Measurements from ENCODE around the gene TLL2. TPM values are rescaled to one million over a fixed set of nuclear protein-coding genes. Genes with fewer than 3 reads are reported as not detected.

The TLL2 gene
- total RNA-seq, 1 donor from 2014 or later, result not detected

GRCh38 chr10:96524741-96525140 is 11.0 kb upstream of the TLL2 start:
- no peaks in the 10 kb centered on the region for H3K4me1 Mint-ChIP-seq
- peaks cover 56% of the 10 kb centered on the region for H3K36me3 Mint-ChIP-seq (ENCODE audit: low read depth)
- H3K9me3 Mint-ChIP-seq, result no peaks in the 10 kb centered on the region
- no peak overlapping the region for H3K27ac Mint-ChIP-seq
- intact Hi-C loops (cut with micrococcal nuclease), result no loop called here
- DNase-seq, result no peak
- H3K27me3 Mint-ChIP-seq, result no peaks in the 10 kb centered on the region
- H3K4me3 Mint-ChIP-seq, result no peak overlapping the region

- Mint-ChIP-seq H3K27ac (no peak overlapping the region), H3K4me3 (no peak overlapping the region), H3K27me3 (peaks cover 34% of the 10 kb centered on the region), H3K4me1 (peaks cover 11% of the 10 kb centered on the region), H3K9me3 (no peaks in the 10 kb centered on the region), H3K36me3 (ENCODE audit: low read depth) (peaks cover 26% of the 10 kb centered on the region)
- no peak for DNase-seq
- intact Hi-C loops (cut with micrococcal nuclease), result no loop called here
These were observed 3.6 kb upstream of the TLL2 start for GRCh38 chr10:96517284-96517683.

DNA sequence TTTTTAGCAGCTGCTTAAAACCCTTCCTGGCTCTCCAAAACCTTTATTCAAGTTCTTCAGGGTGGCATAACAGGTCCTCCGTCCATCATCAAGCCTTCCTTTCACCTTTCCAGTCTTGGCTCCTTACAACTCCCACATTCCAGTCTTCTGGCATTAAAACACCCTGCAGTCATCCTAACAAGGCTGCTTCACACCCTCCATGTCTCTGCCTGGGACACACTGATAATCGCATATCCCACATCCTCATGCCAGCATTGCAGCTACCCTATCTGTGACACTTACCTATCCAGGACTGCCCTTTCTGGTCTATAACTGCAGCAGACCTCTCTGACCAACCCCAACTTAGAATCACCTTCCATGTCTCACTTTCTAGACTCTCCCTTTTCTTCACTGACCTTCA is 2.6 kb upstream of the TLL2 start:
- DNase-seq, result no peak
- H3K4me3 Mint-ChIP-seq, result no peak overlapping the region
- peaks cover 13% of the 10 kb centered on the region for H3K4me1 Mint-ChIP-seq
- peaks cover 43% of the 10 kb centered on the region for H3K27me3 Mint-ChIP-seq
- H3K9me3 Mint-ChIP-seq, result no peaks in the 10 kb centered on the region
- intact Hi-C loops (cut with micrococcal nuclease), result no loop called here
- H3K36me3 Mint-ChIP-seq (ENCODE audit: low read depth), result peaks cover 18% of the 10 kb centered on the region
- no peak overlapping the region for H3K27ac Mint-ChIP-seq

DNA sequence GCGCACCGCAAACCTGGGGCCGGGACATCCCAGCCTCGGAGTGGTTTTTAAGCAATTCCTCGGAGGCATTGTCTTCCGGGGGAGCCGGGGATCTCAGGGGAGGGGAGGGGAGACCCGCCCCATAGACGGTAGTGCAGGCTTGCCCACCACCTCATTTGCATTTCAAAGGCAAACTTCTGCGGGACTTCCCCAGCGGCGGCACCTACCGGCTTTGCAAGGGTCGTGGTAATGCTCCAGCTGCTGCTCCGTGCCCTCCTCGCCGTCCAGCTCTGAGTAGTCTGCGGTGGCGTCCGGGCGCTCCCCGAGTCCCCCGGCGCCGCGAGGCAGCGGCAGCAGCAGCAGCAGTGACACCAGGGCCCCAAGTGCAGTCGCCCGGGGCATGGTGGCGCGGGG is 425 bp downstream of the TLL2 start:
- peaks cover 5% of the 10 kb centered on the region for H3K36me3 Mint-ChIP-seq (ENCODE audit: low read depth)
- DNase-seq, result peak; percentile 82
- H3K9me3 Mint-ChIP-seq, result no peaks in the 10 kb centered on the region
- H3K27ac Mint-ChIP-seq, result no peak overlapping the region
- peaks cover 66% of the 10 kb centered on the region for H3K27me3 Mint-ChIP-seq
- intact Hi-C loops (cut with micrococcal nuclease), result loop anchor here (5.0 kb wide), 3 partner anchors 74 to 319 kb away; partner anchors contain the start of genes LCOR and TM9SF3
- peak overlapping the region; percentile 76 for H3K4me3 Mint-ChIP-seq
- H3K4me1 Mint-ChIP-seq, result peaks cover 13% of the 10 kb centered on the region

- Mint-ChIP-seq H3K36me3 (ENCODE audit: low read depth) (peaks cover 5% of the 10 kb centered on the region), H3K4me3 (peak overlapping the region; percentile 76), H3K4me1 (peaks cover 13% of the 10 kb centered on the region), H3K9me3 (no peaks in the 10 kb centered on the region), H3K27me3 (peaks cover 67% of the 10 kb centered on the region), H3K27ac (no peak overlapping the region)
- peak; percentile 66 for DNase-seq
- intact Hi-C loops (cut with micrococcal nuclease), result loop anchor here (5.0 kb wide), 3 partner anchors 75 to 320 kb away; partner anchors contain the start of genes LCOR and TM9SF3
These were observed 1.0 kb downstream of the TLL2 start for GRCh38 chr10:96512524-96513304.

- peaks cover 67% of the 10 kb centered on the region for H3K27me3 Mint-ChIP-seq
- DNase-seq, result peak; percentile 74
- no peak overlapping the region for H3K27ac Mint-ChIP-seq
- H3K9me3 Mint-ChIP-seq, result no peaks in the 10 kb centered on the region
- intact Hi-C loops (cut with micrococcal nuclease), result loop anchor here (1.0 to 5.0 kb wide), 4 partner anchors 76 to 321 kb away; partner anchors contain the start of genes LCOR and TM9SF3
- peaks cover 11% of the 10 kb centered on the region for H3K4me1 Mint-ChIP-seq
- peaks cover 2% of the 10 kb centered on the region for H3K36me3 Mint-ChIP-seq (ENCODE audit: low read depth)
- peak overlapping the region; percentile 76 for H3K4me3 Mint-ChIP-seq
These were observed 2.4 kb downstream of the TLL2 start for GRCh38 chr10:96511044-96511945.

GRCh38 chr10:96509017-96509641 is 4.6 kb downstream of the TLL2 start:
- intact Hi-C loops (cut with micrococcal nuclease), result no loop called here
- DNase-seq, result no peak
- H3K27me3 Mint-ChIP-seq, result peaks cover 46% of the 10 kb centered on the region
- H3K27ac Mint-ChIP-seq, result no peak overlapping the region
- H3K9me3 Mint-ChIP-seq, result no peaks in the 10 kb centered on the region
- H3K4me3 Mint-ChIP-seq, result no peak overlapping the region
- H3K4me1 Mint-ChIP-seq, result peaks cover 6% of the 10 kb centered on the region
- H3K36me3 Mint-ChIP-seq (ENCODE audit: low read depth), result no peaks in the 10 kb centered on the region

- no peaks in the 10 kb centered on the region for H3K9me3 Mint-ChIP-seq
- no peak overlapping the region for H3K4me3 Mint-ChIP-seq
- H3K4me1 Mint-ChIP-seq, result peaks cover 1% of the 10 kb centered on the region
- H3K27me3 Mint-ChIP-seq, result peaks cover 36% of the 10 kb centered on the region
- intact Hi-C loops (cut with micrococcal nuclease), result no loop called here
- no peaks in the 10 kb centered on the region for H3K36me3 Mint-ChIP-seq (ENCODE audit: low read depth)
- H3K27ac Mint-ChIP-seq, result no peak overlapping the region
- no peak for DNase-seq
These were observed 6.7 kb downstream of the TLL2 start for GRCh38 chr10:96507044-96507443.

DNA sequence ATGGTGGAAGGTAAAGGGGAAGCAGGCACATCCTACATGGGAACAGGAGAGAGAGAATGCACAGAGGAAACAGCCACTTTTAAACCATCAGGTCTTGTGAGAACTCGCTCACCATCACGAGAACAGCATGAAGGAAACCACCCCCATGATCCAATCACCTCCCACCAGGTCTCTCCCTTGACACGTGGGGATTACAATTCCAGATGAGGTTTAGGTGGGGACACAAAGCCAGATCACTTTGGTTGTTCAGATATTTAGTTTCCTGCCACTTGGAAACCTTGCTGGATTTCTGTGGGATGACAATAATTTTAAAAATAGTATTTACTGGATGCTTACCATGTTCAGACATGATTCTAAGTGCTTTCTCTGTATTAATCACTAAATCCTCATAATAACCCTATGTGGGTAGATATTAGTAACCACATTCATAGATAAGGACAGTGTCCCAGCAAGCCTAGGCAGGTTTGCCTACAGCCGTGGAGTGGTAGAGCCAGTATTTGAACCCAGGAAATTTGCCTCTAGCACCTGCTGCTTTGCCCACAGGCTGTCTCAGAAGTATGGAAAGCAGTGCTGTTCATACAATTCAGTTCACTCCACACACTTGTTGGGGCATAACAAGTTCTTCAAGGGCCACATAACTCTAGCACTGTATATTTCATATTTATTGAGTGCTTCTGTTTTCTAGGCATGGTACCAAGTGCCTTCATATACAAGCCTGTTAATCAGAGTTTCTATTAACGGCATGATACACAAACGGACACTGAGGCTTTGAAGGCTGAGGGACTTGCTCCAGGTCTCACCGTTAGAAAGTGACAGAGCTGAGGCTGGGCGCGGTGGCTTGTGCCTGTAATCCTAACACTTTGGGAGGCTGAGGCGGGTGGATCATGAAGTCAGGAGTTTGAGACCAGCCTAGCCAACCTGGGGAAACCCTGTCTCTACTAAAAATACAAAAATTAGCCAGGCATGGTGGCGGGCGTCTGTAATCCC is 8.3 kb downstream of the TLL2 start:
- DNase-seq, result no peak
- H3K27me3 Mint-ChIP-seq, result peaks cover 24% of the 10 kb centered on the region
- no peak overlapping the region for H3K27ac Mint-ChIP-seq
- H3K4me1 Mint-ChIP-seq, result no peaks in the 10 kb centered on the region
- H3K4me3 Mint-ChIP-seq, result no peak overlapping the region
- no peaks in the 10 kb centered on the region for H3K36me3 Mint-ChIP-seq (ENCODE audit: low read depth)
- no peaks in the 10 kb centered on the region for H3K9me3 Mint-ChIP-seq
- intact Hi-C loops (cut with micrococcal nuclease), result no loop called here

GRCh38 chr10:96502561-96503282 is 11.0 kb downstream of the TLL2 start:
- no peak overlapping the region for H3K27ac Mint-ChIP-seq
- intact Hi-C loops (cut with micrococcal nuclease), result no loop called here
- H3K4me1 Mint-ChIP-seq, result no peaks in the 10 kb centered on the region
- peaks cover 14% of the 10 kb centered on the region for H3K27me3 Mint-ChIP-seq
- no peaks in the 10 kb centered on the region for H3K9me3 Mint-ChIP-seq
- no peaks in the 10 kb centered on the region for H3K36me3 Mint-ChIP-seq (ENCODE audit: low read depth)
- DNase-seq, result no peak
- H3K4me3 Mint-ChIP-seq, result no peak overlapping the region

DNA sequence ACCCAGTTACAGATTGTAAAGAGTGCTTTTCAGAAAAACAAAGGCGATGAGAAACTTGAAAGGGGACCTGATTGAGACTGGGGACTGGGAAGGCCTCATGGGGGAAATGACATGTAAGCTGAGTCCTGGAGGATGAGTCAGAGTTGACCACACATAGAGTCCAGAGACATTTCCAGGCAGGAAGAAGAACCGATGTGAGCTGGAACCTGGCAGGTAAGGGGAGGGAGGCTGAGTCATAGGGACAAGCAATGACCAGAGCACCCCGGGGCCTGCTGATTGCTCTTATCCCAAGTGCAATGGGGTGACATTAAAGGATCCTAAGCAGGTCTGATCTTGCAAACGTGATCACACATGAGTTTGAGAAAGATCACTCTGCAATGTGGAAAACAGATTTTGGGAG is 11.7 kb downstream of the TLL2 start:
- no peaks in the 10 kb centered on the region for H3K36me3 Mint-ChIP-seq (ENCODE audit: low read depth)
- DNase-seq, result no peak
- peaks cover 14% of the 10 kb centered on the region for H3K27me3 Mint-ChIP-seq
- no peaks in the 10 kb centered on the region for H3K9me3 Mint-ChIP-seq
- intact Hi-C loops (cut with micrococcal nuclease), result no loop called here
- H3K4me3 Mint-ChIP-seq, result no peak overlapping the region
- H3K4me1 Mint-ChIP-seq, result no peaks in the 10 kb centered on the region
- H3K27ac Mint-ChIP-seq, result no peak overlapping the region

DNA sequence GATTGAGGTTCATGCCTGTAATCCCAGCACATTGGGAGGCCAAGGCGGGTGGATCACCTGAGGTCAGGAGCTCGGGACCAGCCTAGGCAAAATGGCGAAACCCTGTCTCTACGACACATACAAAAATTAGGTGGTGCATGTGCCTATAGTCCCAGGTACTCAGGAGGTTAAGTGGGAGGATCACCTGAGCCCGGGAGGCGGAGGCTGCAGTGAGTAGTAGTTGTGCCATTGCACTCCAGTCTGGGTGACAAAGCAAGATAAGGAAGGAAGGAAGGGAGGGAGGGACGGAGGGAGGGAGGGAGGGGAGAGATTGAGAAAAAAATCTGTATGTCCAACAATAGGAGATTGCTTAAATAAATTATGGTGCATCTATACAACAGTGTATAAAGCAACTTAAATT is 13.2 kb downstream of the TLL2 start:
- DNase-seq, result no peak
- Mint-ChIP-seq H3K9me3 (no peaks in the 10 kb centered on the region), H3K27ac (no peak overlapping the region), H3K4me1 (no peaks in the 10 kb centered on the region), H3K36me3 (ENCODE audit: low read depth) (no peaks in the 10 kb centered on the region), H3K4me3 (no peak overlapping the region), H3K27me3 (peaks cover 15% of the 10 kb centered on the region)
- intact Hi-C loops (cut with micrococcal nuclease), result no loop called here

Measured in activated CD4-positive, alpha-beta T cell treated with anti-CD3 and anti-CD28 coated beads, Interleukin-2, amount 10 ng/mL, durations not matched to agents 24 days and 14 days (primary cell).